Erythroblast (primary cell): Measurements from ENCODE around the gene DISP3.

Source experiments
- GATA1 ChIP-seq: IDR thresholded peaks from 2 replicates; pipeline ENCODE4 v1.6.1; 2011; ENCODE audit warnings: low read depth, mild to moderate bottlenecking, control low read depth, low read length, moderate library complexity
- POLR2A ChIP-seq: IDR thresholded peaks from 2 replicates; pipeline ENCODE4 v1.6.1; 2011; ENCODE audit warnings: mild to moderate bottlenecking, low read length

GRCh38 chr1:11488966-11489625 lies 10.1 kb downstream of the DISP3 start:
- no peak for TF ChIP-seq POLR2A
- no peak for TF ChIP-seq GATA1
